ENCODE data around the gene RNF167.

RNF167 gene

DNA sequence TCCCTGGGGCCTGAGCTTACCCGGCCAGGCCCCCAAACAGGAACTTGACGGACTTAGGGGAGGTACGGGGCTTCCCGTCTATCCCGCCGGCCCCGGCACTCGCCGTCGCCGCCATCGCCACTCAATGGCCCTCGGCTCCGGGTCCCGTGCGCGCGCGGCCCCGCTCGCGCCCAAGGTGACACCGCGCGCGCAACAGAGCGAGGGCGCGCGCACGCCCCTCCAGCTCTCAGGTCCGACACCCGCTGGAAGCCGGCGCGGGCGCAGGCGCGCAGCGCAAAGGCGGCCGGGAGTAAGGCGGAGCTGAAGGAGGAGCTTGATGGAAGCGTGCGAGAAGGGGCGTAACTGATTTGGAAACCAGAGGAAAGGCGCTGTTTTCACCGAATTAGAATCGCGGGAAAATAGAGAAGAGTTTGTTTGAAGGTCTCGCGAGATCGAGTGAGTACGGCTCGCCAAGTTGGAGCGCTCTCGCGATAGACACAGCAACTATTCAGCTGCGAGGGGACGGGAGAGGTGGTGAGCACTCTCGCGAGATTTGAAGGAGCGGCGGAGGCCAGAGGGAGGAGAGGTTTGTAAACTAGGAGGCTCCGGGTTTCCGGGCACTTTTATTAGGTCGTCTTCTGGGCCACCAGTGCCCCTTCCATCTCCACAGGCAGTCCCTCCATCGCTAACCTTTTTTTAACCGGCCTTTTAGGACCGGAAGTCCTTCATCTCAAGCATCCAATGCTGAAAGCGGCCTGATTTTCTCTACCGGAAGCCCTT lies at the start of gene RNF167, which contains the start of gene SLC25A11 (continued):
- no peak for TF ChIP-seq PRDM2 (tag by site-specific recombination; IDR thresholded peaks at IDR 0.05; ENCODE audit: borderline replicate concordance)
- peak; percentile 66 for TF ChIP-seq ZNF366 (tag by site-specific recombination; conservative IDR thresholded peaks at IDR 0.05)
- TF ChIP-seq ZNF341 (tag by site-specific recombination; IDR thresholded peaks at IDR 0.05; ENCODE audit: low read depth): peak; percentile 71
- peak; percentile 80 for TF ChIP-seq ZNF660 (tag by site-specific recombination; IDR thresholded peaks at IDR 0.05)
- peak; percentile 98 for TF ChIP-seq ZBTB8A (tag by site-specific recombination; IDR thresholded peaks at IDR 0.05)

DNA sequence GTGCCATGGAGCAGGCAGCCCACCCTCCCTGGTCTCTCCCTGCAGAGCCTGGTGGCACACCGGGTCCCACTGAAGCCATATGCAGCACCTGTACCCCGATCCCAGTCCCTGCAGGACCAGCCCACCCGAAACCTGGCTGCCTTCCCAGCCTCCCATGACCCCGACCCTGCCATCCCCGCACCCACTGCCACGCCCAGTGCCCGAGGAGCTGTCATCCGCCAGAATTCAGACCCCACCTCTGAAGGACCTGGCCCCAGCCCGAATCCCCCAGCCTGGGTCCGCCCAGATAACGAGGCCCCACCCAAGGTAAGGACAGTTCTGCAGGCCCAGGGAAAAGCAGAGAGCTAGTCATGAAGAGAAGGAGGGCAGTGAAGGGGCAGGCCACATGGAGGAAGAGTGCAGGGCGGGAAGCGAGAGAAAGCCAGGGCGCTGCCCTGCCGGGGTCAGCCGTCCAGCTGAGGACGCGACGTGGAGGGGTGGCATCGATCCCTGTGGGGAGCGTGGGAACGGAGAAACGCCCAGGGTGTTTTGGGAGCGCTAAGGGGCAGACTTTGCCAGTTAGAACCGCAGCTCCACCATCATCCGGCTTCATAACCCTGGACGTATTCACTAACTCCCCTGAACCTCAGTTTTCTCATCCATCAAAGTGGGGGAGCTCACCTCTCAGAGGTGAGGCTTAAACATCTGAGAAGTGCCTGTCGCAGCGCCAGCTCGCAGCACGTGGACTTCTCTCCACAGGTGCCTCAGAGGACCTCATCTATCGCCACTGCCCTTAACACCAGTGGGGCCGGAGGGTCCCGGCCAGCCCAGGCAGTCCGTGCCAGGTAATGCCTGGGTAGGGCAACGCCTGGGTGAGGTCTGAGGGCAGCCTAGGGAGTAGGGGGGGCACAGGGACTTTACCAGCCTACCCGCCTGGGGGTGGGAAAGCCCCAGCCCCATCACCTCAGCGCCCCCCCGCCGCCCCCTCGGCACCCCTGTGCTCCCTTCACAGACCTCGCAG lies 48.4 kb upstream of the RNF167 start:
- H3K9me3 ChIP-seq (ENCODE audit: control insufficient read depth, insufficient read depth, low read depth, low read length): no peaks in the 10 kb centered on the region
- ChIA-PET POLR2A (no interaction called here), CTCF (interaction anchor here (0.6 to 2.1 kb wide), 9 partner anchors 10 to 372 kb away, joined by 3 to 7 read pairs (median 3); partner anchors contain the start of genes CHRNE and PSMB6)
- H3K27ac ChIP-seq (ENCODE audit: extremely low read depth, low read depth, low read length): no peak overlapping the region
- peaks cover 17 to 90% of the 10 kb centered on the region in 2 experiments; a peak in 2 of 3 replicates for H3K36me3 ChIP-seq (ENCODE audit: control insufficient read depth in 2 of 2, insufficient read depth in 1 of 2, low read length in 2 of 2)
- no peaks in the 10 kb centered on the region for H3K4me1 ChIP-seq (ENCODE audit: control insufficient read depth, insufficient read depth, low read length)
- no peak overlapping the region for H3K4me3 ChIP-seq (ENCODE audit: low read depth, low read length)
- TF ChIP-seq, protein P1, sequence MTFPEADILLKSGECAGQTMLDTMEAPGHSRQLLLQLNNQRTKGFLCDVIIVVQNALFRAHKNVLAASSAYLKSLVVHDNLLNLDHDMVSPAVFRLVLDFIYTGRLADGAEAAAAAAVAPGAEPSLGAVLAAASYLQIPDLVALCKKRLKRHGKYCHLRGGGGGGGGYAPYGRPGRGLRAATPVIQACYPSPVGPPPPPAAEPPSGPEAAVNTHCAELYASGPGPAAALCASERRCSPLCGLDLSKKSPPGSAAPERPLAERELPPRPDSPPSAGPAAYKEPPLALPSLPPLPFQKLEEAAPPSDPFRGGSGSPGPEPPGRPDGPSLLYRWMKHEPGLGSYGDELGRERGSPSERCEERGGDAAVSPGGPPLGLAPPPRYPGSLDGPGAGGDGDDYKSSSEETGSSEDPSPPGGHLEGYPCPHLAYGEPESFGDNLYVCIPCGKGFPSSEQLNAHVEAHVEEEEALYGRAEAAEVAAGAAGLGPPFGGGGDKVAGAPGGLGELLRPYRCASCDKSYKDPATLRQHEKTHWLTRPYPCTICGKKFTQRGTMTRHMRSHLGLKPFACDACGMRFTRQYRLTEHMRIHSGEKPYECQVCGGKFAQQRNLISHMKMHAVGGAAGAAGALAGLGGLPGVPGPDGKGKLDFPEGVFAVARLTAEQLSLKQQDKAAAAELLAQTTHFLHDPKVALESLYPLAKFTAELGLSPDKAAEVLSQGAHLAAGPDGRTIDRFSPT (tag by site-specific recombination; IDR thresholded peaks at IDR 0.05): 0 out of 2 replicates have a peak, but pooled peaks have one; percentile 10
- TF ChIP-seq ZNF518A (tag by site-specific recombination; conservative IDR thresholded peaks at IDR 0.05; ENCODE audit: low read depth): no peak
- TF ChIP-seq KLF8 (tag by site-specific recombination; IDR thresholded peaks at IDR 0.05): 0 out of 2 replicates have a peak, but pooled peaks have one; percentile 29
- peak; percentile 100 for TF ChIP-seq KLF1 (tag by site-specific recombination; IDR thresholded peaks at IDR 0.05)
- TF ChIP-seq ZNF544 (tag by site-specific recombination; IDR thresholded peaks at IDR 0.05): no peak
- TF ChIP-seq ZNF169 (tag by site-specific recombination; IDR thresholded peaks at IDR 0.05): no peak

All from HEK293 (cell line).